Renal pelvis (tissue), 12 donors: Measurements from ENCODE around the gene RAB32. TPM values are rescaled to one million over a fixed set of nuclear protein-coding genes. Genes with fewer than 3 reads are reported as not detected.
A peak's percentile ranks its signal among the peaks of the same experiment; 100 is the strongest.

Experiments used
- DNase-seq: peaks from one replicate; pipeline ENCODE4 v3.0.0-alpha.2; 2013
- long read RNA-seq, 16 experiments: transcript quantifications; one replicate each; lab custom pipeline, GENCODE V29; 2026
- polyA plus RNA-seq, 3 donors: library from polyadenylated mRNA; unstranded; fragments of 120-200 nt; gene quantifications; one replicate each; pipeline ENCODE4 v1.2.1, GENCODE V29; 2013; ENCODE audit not compliant: insufficient read length in 3 of 3

Gene RAB32
- 10 to 100 TPM; 23.1 to 29.2 (median 26.7) TPM for polyA plus RNA-seq
- long read RNA-seq, donor 1, transcript RAB32-201 (3 exons, 1,217 nt): major isoform, 20 of 20 reads
- long read RNA-seq, donor 1, partial matches to known transcripts: 0 of 20 reads
- long read RNA-seq, donor 1, other reads (novel, unspliced or antisense): 0 of 20 reads
- long read RNA-seq, donor 2, transcript RAB32-201 (3 exons, 1,217 nt): major isoform, 28 of 39 reads
- long read RNA-seq, donor 2, partial matches to known transcripts: 11 of 39 reads
- long read RNA-seq, donor 2, other reads (novel, unspliced or antisense): 0 of 39 reads
- long read RNA-seq, donor 3, transcript RAB32-201 (3 exons, 1,217 nt): major isoform, 20 of 44 reads
- long read RNA-seq, donor 3, partial matches to known transcripts: 24 of 44 reads
- long read RNA-seq, donor 3, other reads (novel, unspliced or antisense): 0 of 44 reads
- long read RNA-seq, donor 4, transcript RAB32-201 (3 exons, 1,217 nt): major isoform, 38 of 38 reads
- long read RNA-seq, donor 4, partial matches to known transcripts: 0 of 38 reads
- long read RNA-seq, donor 4, other reads (novel, unspliced or antisense): 0 of 38 reads
- long read RNA-seq, donor 5, transcript RAB32-201 (3 exons, 1,217 nt): major isoform, 16 of 16 reads
- long read RNA-seq, donor 5, partial matches to known transcripts: 0 of 16 reads
- long read RNA-seq, donor 5, other reads (novel, unspliced or antisense): 0 of 16 reads
- long read RNA-seq, donor 6, transcript RAB32-201 (3 exons, 1,217 nt): major isoform, 21 of 33 reads
- long read RNA-seq, donor 6, partial matches to known transcripts: 12 of 33 reads
- long read RNA-seq, donor 6, other reads (novel, unspliced or antisense): 0 of 33 reads
- long read RNA-seq, donor 7, transcript RAB32-201 (3 exons, 1,217 nt): major isoform, 35 of 54 reads
- long read RNA-seq, donor 7, partial matches to known transcripts: 19 of 54 reads
- long read RNA-seq, donor 7, other reads (novel, unspliced or antisense): 0 of 54 reads
- long read RNA-seq, donor 8, transcript RAB32-201 (3 exons, 1,217 nt): major isoform, 16 of 30 reads
- long read RNA-seq, donor 8, partial matches to known transcripts: 14 of 30 reads
- long read RNA-seq, donor 8, other reads (novel, unspliced or antisense): 0 of 30 reads
- long read RNA-seq, donor 9, transcript RAB32-201 (3 exons, 1,217 nt): major isoform, 31 of 36 reads
- long read RNA-seq, donor 9, partial matches to known transcripts: 5 of 36 reads
- long read RNA-seq, donor 9, other reads (novel, unspliced or antisense): 0 of 36 reads
- long read RNA-seq, donor 10, transcript RAB32-201 (3 exons, 1,217 nt): major isoform, 17 of 38 reads
- long read RNA-seq, donor 10, partial matches to known transcripts: 21 of 38 reads
- long read RNA-seq, donor 10, other reads (novel, unspliced or antisense): 0 of 38 reads
- long read RNA-seq, donor 11, transcript RAB32-201 (3 exons, 1,217 nt): major isoform, 19 of 19 reads
- long read RNA-seq, donor 11, partial matches to known transcripts: 0 of 19 reads
- long read RNA-seq, donor 11, other reads (novel, unspliced or antisense): 0 of 19 reads
- long read RNA-seq, donor 12, transcript RAB32-201 (3 exons, 1,217 nt): major isoform, 34 of 51 reads
- long read RNA-seq, donor 12, partial matches to known transcripts: 17 of 51 reads
- long read RNA-seq, donor 12, other reads (novel, unspliced or antisense): 0 of 51 reads
- long read RNA-seq, donor 13, transcript RAB32-201 (3 exons, 1,217 nt): major isoform, 19 of 33 reads
- long read RNA-seq, donor 13, partial matches to known transcripts: 14 of 33 reads
- long read RNA-seq, donor 13, other reads (novel, unspliced or antisense): 0 of 33 reads
- long read RNA-seq, donor 14, transcript RAB32-201 (3 exons, 1,217 nt): major isoform, 42 of 49 reads
- long read RNA-seq, donor 14, partial matches to known transcripts: 7 of 49 reads
- long read RNA-seq, donor 14, other reads (novel, unspliced or antisense): 0 of 49 reads
- long read RNA-seq, donor 15, transcript RAB32-201 (3 exons, 1,217 nt): major isoform, 31 of 31 reads
- long read RNA-seq, donor 15, partial matches to known transcripts: 0 of 31 reads
- long read RNA-seq, donor 15, other reads (novel, unspliced or antisense): 0 of 31 reads
- long read RNA-seq, donor 16, transcript RAB32-201 (3 exons, 1,217 nt): major isoform, 34 of 72 reads
- long read RNA-seq, donor 16, partial matches to known transcripts: 38 of 72 reads
- long read RNA-seq, donor 16, other reads (novel, unspliced or antisense): 0 of 72 reads

DNA sequence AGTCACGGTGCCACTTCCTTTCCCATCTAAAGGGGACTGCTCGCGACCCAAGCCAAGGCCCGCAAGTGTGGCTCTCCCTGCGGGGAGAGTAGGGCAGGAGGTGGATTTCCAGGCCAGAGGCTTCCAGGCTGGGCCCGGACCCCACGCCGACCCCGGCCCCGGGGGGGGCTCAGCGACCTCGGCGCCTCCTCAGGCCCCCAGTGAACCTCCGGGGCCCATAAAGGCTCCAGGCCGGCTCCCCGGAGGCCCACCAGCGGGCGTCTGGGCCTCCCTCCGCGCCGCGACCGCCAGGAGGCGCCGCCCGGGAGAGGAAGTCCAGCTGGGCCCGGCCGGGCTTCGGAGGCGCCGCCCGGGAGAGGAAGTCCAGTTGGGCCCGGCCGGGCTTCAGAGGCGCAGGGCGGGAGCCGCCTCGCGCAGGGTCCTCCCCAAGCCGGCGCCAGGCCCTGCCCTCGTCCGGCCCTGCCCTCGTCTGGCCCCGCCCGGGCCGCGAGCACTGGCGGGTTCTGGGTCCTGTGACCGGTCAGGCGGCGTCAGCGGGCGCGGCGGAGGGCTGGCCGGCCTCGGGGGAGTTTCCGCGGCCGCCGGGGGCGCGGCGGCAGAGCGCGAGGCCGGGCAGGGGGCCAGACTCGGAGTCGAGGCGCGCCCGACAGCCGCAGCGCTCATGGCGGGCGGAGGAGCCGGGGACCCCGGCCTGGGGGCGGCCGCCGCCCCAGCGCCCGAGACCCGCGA lies at the start of gene RAB32:
TSS of gene RAB32 (plus strand) at position 623 of the 729 bp plus-strand sequence. CDS start at position 662, 39 bp downstream.
- DNase-seq: peak; percentile 87

GRCh38 chr6:146498309-146498708 lies 45.3 kb upstream of the RAB32 start:
- DNase-seq: no peak

GRCh38 chr6:146503096-146503495 lies 40.5 kb upstream of the RAB32 start:
- DNase-seq: no peak

- DNase-seq: no peak
Observed at GRCh38 chr6:146515212-146515611, 28.4 kb upstream of the RAB32 start.

- DNase-seq: no peak
Observed at GRCh38 chr6:146526192-146526591, 17.4 kb upstream of the RAB32 start.

DNA sequence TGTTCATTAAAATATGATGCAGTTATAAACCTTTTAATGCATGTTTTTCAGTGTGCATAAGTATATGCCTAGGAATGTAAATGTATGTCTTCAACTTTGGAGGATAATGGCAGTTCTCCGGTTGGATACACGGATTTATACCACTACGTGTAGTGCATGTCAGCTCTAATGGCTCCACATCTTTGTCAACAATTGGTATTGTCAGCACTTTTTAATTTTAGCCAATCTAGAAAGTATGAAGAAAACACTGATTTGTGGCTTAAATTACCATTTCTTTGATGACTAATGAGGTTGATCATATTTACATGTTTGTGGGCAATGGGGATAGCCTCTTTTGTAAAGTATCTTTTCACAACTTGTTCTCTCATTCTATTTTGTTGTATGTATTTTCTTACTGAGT lies 10.9 kb upstream of the RAB32 start:
- no peak for DNase-seq

DNA sequence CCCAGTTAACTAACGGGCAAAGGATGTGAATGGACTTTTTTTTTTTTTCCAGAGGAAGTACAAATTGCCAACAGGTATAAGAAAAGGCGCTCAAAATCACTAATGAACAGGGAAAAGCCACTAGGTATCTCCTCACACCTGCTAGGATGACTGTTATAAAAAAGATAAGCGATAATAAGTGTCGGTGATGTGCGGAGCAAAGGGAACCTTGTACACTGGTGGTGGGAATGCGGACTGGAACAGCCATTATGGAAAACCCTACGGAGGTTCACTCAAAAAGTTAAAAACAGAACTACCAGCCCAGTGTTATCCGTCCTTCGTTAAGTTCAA lies 787 bp upstream of the RAB32 start:
- DNase-seq: no peak

- peak; percentile 41 for DNase-seq
Observed at GRCh38 chr6:146543940-146544615, 445 bp downstream of the RAB32 start.

- DNase-seq: no peak
Observed at GRCh38 chr6:146544616-146545182, 1.1 kb downstream of the RAB32 start.

GRCh38 chr6:146545581-146545980 lies 1.9 kb downstream of the RAB32 start:
- DNase-seq: no peak

GRCh38 chr6:146546443-146547043 lies 2.9 kb downstream of the RAB32 start:
- DNase-seq: no peak

DNA sequence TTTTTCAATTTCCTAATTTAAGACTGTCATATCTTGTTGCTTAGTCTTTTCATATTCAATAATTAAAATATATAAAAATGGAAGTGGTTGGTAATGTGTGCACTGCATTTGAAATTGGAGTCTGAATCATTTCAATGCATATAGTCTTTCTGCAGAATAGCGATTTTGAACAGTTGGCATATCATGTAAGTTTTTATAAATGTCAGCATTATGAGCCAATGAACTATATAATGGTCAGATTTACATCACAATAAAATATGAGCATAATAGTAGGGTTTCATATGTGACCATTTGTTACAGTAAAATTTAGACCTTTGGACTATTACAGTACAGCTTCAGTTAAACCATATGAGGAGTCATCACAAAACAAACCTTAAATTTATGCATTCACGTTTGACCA lies 4.3 kb downstream of the RAB32 start:
- DNase-seq: no peak

DNA sequence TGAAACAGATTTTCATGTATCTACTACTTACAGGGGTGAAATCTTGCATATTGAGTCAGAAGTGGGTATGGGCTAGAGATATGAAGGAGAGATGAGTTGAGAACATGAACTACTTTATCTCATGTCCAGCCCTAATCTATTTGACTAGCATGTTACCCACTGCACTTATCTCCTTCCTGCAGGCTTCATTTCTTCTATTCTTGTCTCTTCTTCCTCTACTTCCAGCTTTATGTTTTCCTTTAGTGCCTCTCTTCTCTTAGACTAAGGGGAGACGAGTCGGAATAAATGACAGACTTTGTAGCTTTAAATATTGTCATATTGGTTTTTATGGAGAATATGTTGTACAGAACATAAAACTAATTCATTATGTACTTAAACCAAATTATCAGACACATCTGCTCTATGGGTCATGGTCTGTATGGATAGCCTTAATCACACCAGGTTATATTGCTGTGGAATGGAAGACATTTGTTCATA lies 5.3 kb downstream of the RAB32 start:
- DNase-seq: no peak

GRCh38 chr6:146550911-146551310 lies 7.3 kb downstream of the RAB32 start:
- no peak for DNase-seq

- peak; percentile 43 for DNase-seq
Observed at GRCh38 chr6:146551545-146551944, 7.9 kb downstream of the RAB32 start.

DNA sequence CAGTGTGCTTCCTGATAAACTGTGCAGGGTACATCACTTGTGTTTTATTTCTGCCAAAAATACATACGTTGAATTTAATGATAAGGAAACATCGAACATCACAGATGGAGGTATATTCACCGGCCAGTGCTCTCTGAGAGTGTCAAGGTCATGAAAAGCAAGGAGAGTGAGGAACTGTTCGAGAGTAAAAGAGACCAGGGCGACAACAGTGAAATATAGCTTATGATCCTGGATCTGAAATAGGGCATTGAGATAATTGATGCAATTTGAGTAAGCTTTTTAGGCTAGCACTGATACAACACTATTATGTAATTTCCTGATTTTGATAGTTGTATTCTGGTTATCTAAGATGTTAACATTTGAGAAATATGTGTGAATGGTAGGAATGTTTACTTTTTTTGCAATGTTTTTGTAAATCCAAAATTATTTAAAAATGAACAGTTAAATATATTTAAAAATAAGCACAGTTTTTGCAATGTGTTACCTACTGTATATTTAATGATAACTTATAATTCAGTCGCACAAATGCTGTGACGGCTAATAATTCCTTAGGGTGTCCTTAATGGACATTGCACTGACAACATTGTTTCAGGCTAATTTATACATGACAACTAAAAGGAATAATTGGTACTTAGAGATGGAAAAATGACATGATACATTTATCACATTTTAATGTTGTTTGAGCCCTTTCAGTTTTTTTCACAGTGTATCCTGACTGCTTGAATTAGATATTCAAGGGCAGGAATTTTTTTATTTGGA lies 9.9 kb downstream of the RAB32 start:
- no peak for DNase-seq

GRCh38 chr6:146560607-146561006 lies 17.0 kb downstream of the RAB32 start:
- no peak for DNase-seq
